GM18868 (cell line): ENCODE results near the gene RCAN2.

ENCODE experiments used
- ATAC-seq: cut with Tn5 transposase; IDR thresholded peaks from one replicate; pipeline ENCODE4 v1.9.1; 2021; ENCODE audit warnings: mild to moderate bottlenecking, moderate library complexity; ENCODE audit not compliant: unreplicated experiment

Gene RCAN2

GRCh38 chr6:46299253-46299652 is 192.0 kb downstream of the RCAN2 start:
- ATAC-seq: peak; percentile 80

DNA sequence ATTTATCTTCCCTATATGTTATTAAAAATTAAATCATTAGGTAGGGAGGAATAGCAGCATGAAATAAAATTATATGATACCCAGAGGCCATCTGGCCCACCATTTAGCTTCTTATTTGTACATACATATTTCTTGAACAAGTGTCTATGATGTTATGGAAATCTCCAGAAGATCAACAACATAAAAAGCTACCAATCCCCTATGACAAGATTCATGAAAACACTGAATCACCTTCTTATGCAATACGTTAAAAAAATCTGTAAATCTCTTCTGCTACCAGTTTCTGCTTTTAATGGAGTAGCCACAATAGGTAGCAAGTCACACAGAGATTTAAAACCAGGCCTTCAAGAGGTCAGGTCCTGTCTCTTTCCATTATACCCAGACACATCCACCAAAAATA is 194.7 kb downstream of the RCAN2 start:
- no peak for ATAC-seq

DNA sequence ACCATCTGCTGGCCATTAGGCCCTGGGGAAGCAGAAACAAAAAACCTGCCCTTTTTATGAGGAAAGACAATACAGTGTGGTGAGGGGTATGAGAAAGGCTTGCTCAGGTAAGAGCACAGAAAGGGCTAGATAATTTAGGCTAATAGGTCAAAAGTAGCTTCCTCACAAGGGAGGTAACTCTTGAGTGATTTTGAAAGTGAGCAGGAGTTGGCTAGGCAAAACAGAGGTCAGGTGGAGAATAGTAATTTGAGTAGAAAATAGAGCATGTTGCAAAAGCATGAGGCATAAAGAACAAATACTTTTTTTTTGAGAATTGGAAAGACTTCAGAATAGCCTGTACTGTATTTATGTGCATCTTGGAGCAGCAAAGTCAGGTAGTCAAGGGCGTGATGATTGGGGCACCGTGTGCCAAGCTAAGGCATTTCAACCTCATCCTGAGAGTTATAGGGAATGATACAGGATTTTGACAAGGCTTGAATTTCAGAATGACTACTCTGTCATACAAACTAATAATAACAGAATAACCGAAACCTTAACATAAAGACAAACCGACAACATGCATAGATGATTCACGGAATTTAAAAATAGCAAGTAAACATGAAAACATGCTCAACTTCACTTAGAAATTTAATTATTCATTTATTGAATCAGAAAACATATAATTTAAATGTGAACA is 197.5 kb downstream of the RCAN2 start:
- peak; percentile 82 for ATAC-seq

GRCh38 chr6:46291880-46292279 is 199.4 kb downstream of the RCAN2 start:
- no peak for ATAC-seq

DNA sequence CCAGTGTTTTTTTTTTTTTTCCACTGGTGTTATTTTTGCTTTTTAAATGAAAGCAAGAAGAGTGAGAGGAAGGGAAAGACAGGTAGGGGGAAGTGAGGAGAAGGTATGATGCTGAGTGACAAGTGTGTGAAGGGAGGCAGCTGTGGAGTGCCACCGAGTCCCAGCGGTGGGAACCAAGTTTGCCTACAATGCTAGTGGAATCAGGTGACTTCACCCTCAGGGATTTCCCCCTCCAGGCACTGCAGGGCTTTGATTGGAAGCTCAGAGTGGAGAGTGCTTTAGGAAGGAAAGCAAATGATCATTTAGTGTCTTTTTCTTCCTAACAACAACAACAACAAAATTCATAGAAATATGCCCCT is 200.0 kb downstream of the RCAN2 start:
- peak; percentile 41 for ATAC-seq

DNA sequence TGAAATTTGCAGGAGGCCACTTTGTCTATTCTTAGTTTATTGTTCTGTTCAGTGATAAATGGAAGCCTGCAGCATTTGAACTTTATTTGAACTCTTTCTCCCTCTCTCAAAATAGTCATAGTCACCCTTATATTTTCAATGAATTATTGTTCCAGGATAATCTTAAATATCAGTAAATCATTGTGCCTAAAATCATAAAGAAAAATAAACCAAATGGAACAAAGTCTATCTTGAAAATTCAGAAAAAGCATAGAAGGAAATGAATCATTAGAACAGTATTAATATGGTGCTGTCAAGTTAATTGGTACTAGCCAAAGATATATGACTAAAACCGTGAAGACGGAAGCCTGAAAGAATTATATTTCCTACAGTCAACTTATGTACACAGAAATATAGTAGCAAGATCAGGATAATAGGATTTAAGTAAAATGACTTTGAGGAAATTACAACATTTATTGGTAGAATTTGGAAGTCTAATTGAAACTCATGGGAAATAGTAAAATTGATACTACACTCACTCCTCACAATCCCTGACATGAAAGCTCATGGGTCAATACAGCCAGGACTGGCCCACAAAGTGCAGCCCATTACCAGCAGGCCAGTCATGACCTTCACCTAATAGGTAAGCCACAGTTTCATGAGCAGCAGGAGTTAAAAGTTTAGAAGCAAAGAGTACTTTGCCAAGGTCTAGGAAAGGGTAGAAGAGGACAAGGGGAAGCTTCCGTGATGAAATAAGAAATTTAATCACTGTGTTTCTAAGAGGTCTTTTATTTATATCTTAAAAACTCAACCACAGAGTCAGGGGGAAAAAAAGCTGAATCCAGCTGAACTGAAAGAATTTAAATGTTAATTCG is 200.6 kb downstream of the RCAN2 start:
- ATAC-seq: no peak

- ATAC-seq: no peak
Observed at GRCh38 chr6:46289898-46290297, 201.4 kb downstream of the RCAN2 start.

GRCh38 chr6:46288835-46289234 is 202.4 kb downstream of the RCAN2 start:
- ATAC-seq: peak; percentile 48

- ATAC-seq: no peak
Observed at GRCh38 chr6:46287681-46288080, 203.6 kb downstream of the RCAN2 start.

DNA sequence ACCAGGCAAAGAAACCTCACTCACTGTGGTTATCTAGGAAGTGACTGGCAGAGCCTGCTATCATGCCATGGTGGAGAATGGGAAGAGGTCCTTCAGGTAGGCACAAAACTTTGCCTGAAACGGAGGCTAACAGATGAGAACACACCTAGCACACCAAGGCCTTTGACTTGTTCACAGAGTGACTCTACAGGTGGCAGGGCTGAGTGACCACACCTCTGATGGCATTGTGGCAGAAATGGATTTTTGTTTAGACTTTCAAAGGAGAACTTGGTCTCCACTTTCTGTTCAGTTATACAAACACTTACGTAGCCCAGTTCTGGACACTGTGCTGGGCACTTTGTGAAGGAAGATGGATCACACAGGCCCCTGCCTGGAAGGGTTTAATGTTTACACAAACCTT is 204.2 kb downstream of the RCAN2 start:
- no peak for ATAC-seq

DNA sequence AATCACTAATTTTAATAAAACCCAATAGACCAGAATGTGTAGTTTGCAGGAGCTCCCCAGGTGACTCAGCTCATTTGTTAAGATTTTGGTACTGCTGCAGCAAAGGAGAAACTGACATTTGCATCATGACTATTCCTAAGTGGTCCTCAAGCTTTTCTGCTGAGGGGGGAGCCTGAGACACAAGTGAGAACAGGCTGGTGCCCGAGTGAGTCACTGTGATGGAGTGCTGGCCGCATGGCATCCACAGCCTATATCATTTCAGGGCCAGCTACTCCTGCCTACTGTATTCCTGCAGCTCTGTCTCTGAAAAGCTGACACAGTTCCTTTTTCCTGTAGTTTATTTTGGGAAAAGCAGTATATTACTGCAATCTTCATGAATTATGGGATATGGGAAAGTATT is 206.8 kb downstream of the RCAN2 start:
- no peak for ATAC-seq

GRCh38 chr6:46281110-46281509 is 210.1 kb downstream of the RCAN2 start:
- no peak for ATAC-seq

DNA sequence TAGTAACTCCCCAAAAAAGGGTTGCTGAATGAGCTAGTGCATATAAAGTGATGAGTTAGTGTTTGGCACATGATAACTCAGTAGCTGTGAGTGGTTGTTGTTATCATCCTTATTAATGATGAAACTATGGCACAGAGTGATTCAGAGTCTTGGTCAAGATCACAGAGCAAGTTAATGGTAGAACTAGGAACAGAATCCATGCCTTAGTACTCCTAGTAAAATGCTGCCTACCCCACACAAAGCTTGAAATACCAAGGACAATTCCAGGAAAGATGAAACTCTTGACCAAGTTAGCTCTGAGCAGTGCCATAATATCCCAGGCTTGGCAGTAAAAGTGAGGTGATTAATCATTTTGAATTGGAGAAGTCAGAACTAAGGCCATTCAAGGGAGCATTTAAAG is 211.4 kb downstream of the RCAN2 start:
- no peak for ATAC-seq

- ATAC-seq: no peak
Observed at GRCh38 chr6:46276576-46277142, 214.6 kb downstream of the RCAN2 start.

DNA sequence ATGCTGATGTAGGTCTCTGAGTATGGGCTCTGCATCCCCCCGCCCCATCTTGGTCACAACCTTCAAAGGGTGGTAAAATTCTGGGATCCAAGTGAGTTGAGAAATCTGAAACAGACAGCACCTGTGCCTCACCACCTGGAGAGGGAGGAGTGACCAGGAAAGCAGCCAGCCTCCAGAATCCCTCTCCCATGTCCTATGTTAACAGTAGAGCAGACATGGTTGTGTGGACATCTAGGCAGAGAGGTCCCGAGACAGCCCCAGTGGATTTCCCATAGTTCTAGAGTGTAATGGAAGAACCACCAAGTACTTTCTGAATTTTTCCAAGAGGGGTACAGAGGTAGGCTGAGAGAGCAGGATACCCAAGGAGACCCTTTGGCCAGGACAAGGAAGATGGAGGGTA is 216.7 kb downstream of the RCAN2 start:
- ATAC-seq: no peak

DNA sequence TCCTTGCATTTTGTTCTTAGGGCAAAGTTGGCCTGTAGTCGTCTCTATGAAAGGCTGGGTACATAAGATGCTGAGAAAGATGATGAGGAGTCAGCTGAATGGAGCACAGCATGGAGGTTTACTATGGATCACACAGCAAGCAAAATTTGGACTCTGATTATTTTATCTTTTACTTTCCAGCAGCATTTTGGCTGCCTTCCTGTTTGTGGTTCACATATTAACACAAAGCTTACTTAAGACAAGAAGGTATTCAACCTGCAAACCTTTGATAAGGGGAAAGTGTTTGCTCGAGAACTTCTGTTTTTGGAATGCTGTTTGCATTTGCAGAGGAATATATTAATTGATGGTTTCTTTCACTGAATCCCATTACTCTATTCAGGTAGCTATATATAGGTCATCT is 217.3 kb downstream of the RCAN2 start:
- ATAC-seq: no peak

DNA sequence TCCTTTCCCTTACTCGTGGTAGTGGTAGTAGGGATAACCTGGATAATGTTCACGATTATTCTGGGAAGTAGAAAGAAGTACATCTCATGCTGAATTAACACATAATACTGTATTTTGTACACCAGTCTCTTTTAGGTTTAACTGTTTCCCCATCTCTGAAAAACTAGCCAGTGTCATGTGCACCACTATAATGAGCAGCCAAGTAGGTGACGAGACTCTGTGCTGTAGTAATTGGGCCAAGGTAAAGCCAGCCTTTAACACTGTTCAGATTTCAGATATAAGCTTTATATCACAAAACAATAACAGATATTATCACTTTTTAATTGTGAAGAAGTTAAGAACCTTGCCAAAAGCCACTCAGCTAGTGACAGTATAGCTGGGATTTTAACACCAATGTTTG is 219.5 kb downstream of the RCAN2 start:
- ATAC-seq: no peak

DNA sequence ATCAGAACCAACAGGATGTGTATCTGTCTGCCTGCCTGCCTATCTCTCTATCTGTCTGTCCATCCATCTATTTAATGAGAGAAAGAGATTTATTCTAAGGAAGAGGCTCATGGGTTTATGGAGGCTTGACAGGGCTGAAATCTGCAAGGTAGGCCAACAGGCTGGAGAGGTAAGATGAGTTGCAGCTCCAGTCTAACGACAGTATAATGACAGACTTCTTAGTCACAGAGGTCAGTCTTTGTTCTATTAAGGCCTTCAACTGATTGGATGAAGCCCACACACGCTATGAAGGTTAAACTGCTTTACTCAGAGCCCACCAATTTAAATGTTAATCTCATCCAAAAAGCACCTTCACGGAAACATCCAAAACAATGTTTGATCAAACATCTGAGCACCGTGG is 220.1 kb downstream of the RCAN2 start:
- no peak for ATAC-seq

DNA sequence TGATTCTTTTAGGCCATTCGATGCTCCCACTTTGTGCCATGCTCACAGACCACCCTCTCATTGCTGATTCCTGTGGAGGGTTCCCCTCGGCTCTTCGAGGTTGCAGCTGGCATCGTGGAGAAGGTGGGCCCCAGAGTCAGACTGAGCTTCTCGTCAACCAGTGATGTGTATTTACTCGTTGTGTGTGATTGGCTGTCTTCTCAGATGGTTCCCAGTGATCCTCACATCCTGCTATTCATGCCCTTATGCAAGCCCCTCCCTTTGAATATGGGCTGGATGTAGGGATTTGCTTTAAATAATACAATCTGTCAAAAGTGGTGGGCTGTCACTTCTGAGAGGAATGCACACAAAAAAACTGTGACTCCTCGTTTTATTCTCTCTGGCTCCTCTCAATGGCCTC is 220.9 kb downstream of the RCAN2 start:
- ATAC-seq: no peak

- no peak for ATAC-seq
Observed at GRCh38 chr6:46269447-46270229, 221.6 kb downstream of the RCAN2 start.

- no peak for ATAC-seq
Observed at GRCh38 chr6:46267515-46267914, 223.7 kb downstream of the RCAN2 start.
